Spleen (tissue), 7 donors: ENCODE data around the gene VPS54.

Experiments used
- CTCF ChIP-seq, 11 experiments: fragments of 200-600 bp in 7 of 11; fragments of 450-650 bp in 4 of 11; sonication (generic) in 4 of 11; IDR thresholded peaks in 8 of 11; conservative IDR thresholded peaks in 3 of 11; 1 replicate in 7 of 11; 2 replicates in 4 of 11; pipeline versions ENCODE4 v1.4.0 to v1.8.0; 2016 to 2021; ENCODE audit warnings: antibody characterized with exemption in 11 of 11, inconsistent platforms in 4 of 11, mild to moderate bottlenecking in 1 of 11
- POLR2A ChIP-seq, 3 donors: fragments of 450-650 bp; IDR thresholded peaks; one replicate each; pipeline ENCODE4 v1.5.1; 2017; ENCODE audit warnings: antibody characterized with exemption in 3 of 3, mild to moderate bottlenecking in 1 of 3
- donor health status: DM: no; HTN: no; CAD: no; lungs with moderate emphysema.
- donor health status: DM: no; HTN: no; CAD: no.
- donor health status: DM: no; HTN: no; CAD: no.

DNA sequence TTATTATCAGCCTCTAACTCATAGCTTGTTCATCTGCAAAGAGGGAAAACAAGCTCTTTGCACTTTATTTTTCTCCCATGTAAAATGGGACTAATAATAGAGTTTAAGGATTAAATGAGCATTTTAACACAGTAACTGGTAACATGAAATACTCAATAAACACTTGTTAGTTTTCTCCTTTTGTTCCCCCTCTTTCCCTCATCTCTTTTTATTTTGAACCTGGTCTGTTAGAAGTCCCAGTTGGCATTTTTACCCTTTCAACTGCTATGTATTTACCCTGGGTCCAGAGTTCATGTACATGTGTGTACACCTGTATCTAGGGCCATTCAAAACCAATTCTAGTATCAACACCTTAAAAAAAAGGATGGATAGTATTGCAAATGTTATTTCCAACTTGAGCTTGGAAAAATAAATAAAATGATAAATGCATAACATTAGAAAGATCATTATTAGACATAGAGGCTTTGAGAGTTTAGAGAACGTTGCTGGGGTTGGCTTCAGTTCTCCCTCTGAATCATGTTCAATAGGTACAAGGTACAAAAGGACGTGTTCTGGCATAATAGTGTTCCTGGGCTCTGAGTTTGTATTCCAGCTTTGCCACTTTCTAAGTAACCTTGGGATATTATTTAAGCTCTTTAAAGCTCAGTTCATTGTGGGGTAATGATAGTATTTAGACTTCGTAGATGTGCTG, 5.2 kb upstream of the VPS54 start:
- TF ChIP-seq CTCF (IDR thresholded peaks at IDR 0.05 in 8 of 11, conservative IDR thresholded peaks at IDR 0.05 in 3 of 11): no peak
- no peak for TF ChIP-seq POLR2A (IDR thresholded peaks at IDR 0.05)
